ENCODE data around the gene TNPO3. TPM values are rescaled to one million over a fixed set of nuclear protein-coding genes. Genes with fewer than 3 reads are reported as not detected.

TNPO3 gene
- total and polyA plus RNA-seq, 2 of the 4 experiments (the other 2 are of a cell fraction) = 24.2 to 77.2 TPM

DNA sequence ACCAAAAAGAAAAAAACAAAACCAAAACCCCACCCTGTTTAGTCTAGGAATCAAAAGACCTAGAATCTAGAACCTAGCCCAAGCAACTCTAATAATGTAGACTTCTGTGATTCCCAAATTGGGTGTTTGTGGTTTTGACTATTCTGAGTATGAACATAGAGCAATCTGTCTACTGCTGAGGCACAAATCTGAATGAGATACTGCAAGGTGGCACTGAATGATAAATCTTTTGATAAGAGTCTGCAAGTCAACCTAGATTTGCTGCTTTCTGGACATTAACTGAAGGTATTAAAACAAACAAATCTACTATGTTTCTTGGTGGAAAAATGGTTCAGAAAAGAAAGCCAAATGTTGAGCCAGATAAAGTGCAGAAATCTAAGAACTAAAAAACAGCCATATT is 66.5 kb downstream of the TNPO3 start:
- no peaks in the 10 kb centered on the region for H3K27me3 ChIP-seq (ENCODE audit: control insufficient read depth, insufficient read depth, low read length)
- no peaks in the 10 kb centered on the region for H3K9me3 ChIP-seq (ENCODE audit: control insufficient read depth, insufficient read depth, low read length)
- no peaks in the 10 kb centered on the region for H3K4me1 ChIP-seq (ENCODE audit: control insufficient read depth, insufficient read depth, low read length)
- H4K5ac ChIP-seq (ENCODE audit: low read depth, low read length) = no peak overlapping the region
- ChIA-PET POLR2A (ENCODE audit: unreplicated experiment) (no interaction called here), CTCF (no interaction called here)
- H2AK9ac ChIP-seq (replicated peaks; ENCODE audit: low read depth, low read length, poor library complexity) = no peak overlapping the region
- peaks cover 19% of the 10 kb centered on the region for H3K36me3 ChIP-seq (ENCODE audit: control insufficient read depth, insufficient read depth, low read length)
- no peak overlapping the region for H3K4me3 ChIP-seq (ENCODE audit: insufficient read depth, low read depth, low read length)
- TF ChIP-seq BHLHE40 (IDR thresholded peaks at IDR 0.05; ENCODE audit: low read depth, low read length) = no peak
- no peak for TF ChIP-seq MXI1 (IDR thresholded peaks at IDR 0.05; ENCODE audit: borderline replicate concordance, low read depth, low read length)
- no peak for TF ChIP-seq MAZ (IDR thresholded peaks at IDR 0.05; ENCODE audit: borderline replicate concordance, low read depth, low read length)
- TF ChIP-seq, protein P1, sequence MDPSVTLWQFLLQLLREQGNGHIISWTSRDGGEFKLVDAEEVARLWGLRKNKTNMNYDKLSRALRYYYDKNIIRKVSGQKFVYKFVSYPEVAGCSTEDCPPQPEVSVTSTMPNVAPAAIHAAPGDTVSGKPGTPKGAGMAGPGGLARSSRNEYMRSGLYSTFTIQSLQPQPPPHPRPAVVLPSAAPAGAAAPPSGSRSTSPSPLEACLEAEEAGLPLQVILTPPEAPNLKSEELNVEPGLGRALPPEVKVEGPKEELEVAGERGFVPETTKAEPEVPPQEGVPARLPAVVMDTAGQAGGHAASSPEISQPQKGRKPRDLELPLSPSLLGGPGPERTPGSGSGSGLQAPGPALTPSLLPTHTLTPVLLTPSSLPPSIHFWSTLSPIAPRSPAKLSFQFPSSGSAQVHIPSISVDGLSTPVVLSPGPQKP (IDR thresholded peaks at IDR 0.05; ENCODE audit: borderline replicate concordance, low read depth, low read length) = no peak
- TF ChIP-seq MAFK (IDR thresholded peaks at IDR 0.05; ENCODE audit: low read depth, low read length) = no peak
- TF ChIP-seq, protein P2, sequence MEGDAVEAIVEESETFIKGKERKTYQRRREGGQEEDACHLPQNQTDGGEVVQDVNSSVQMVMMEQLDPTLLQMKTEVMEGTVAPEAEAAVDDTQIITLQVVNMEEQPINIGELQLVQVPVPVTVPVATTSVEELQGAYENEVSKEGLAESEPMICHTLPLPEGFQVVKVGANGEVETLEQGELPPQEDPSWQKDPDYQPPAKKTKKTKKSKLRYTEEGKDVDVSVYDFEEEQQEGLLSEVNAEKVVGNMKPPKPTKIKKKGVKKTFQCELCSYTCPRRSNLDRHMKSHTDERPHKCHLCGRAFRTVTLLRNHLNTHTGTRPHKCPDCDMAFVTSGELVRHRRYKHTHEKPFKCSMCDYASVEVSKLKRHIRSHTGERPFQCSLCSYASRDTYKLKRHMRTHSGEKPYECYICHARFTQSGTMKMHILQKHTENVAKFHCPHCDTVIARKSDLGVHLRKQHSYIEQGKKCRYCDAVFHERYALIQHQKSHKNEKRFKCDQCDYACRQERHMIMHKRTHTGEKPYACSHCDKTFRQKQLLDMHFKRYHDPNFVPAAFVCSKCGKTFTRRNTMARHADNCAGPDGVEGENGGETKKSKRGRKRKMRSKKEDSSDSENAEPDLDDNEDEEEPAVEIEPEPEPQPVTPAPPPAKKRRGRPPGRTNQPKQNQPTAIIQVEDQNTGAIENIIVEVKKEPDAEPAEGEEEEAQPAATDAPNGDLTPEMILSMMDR (conservative IDR thresholded peaks at IDR 0.05; ENCODE audit: low read depth, low read length) = no peak
- TF ChIP-seq SMC3 (IDR thresholded peaks at IDR 0.05; ENCODE audit: low read depth, low read length) = no peak
- TF ChIP-seq CEBPB (IDR thresholded peaks at IDR 0.05; ENCODE audit: low read depth, low read length) = no peak
- TF ChIP-seq POLR2A (IDR thresholded peaks at IDR 0.05; ENCODE audit: low read depth, low read length) = no peak
- no peak for TF ChIP-seq FOS (IDR thresholded peaks at IDR 0.05; ENCODE audit: low read depth, low read length)
- TF ChIP-seq RCOR1 (IDR thresholded peaks at IDR 0.05; ENCODE audit: insufficient replicate concordance, low read length) = no peak
- TF ChIP-seq RAD21 (IDR thresholded peaks at IDR 0.05; ENCODE audit: low read length) = no peak
- TF ChIP-seq USF2 (IDR thresholded peaks at IDR 0.05; ENCODE audit: low read depth, low read length) = no peak
- no peak for TF ChIP-seq CHD1 (IDR thresholded peaks at IDR 0.05; ENCODE audit: low read depth, low read length)
- no peak for TF ChIP-seq RFX5 (IDR thresholded peaks at IDR 0.05; ENCODE audit: low read depth, low read length)
- no peak for TF ChIP-seq NFE2L2 (IDR thresholded peaks at IDR 0.05; ENCODE audit: low read depth, low read length)
- H4K20me1 ChIP-seq (ENCODE audit: insufficient read depth, low read length) = no peaks in the 10 kb centered on the region
- in situ Hi-C loops (cut with MboI; ENCODE audit: low sequenced_read_pairs) = no loop called here
- no peak overlapping the region for H3K56ac ChIP-seq (ENCODE audit: extremely low read depth, insufficient read depth, low read length)
- no peak overlapping the region for H2BK20ac ChIP-seq (ENCODE audit: low read depth, low read length)
- H3K9me1 ChIP-seq (ENCODE audit: insufficient read depth, low read length) = no peaks in the 10 kb centered on the region
- no peak overlapping the region for H3K27ac ChIP-seq (ENCODE audit: insufficient read depth, low read length)
- H2BK15ac ChIP-seq (ENCODE audit: low read depth, low read length) = no peak overlapping the region
- no peak overlapping the region for H4K8ac ChIP-seq (ENCODE audit: low read depth in 2 of 2, low read length in 2 of 2)
- no peak overlapping the region for H3K4me2 ChIP-seq (ENCODE audit: low read depth, low read length)
- H4K91ac ChIP-seq (ENCODE audit: insufficient read depth, low read depth, low read length) = no peak overlapping the region
- no TSS peak for BruUV-seq (replicated peaks)
- H3K23ac ChIP-seq (ENCODE audit: low read depth, low read length) = no peak overlapping the region
- H3K4ac ChIP-seq (ENCODE audit: low read depth, low read length) = no peak overlapping the region
- DNase-seq (no peak), ATAC-seq (ENCODE audit: low read depth) (no peak)
- no peak overlapping the region for H2BK120ac ChIP-seq (ENCODE audit: low read depth, low read length)
- intact Hi-C loops (cut with micrococcal nuclease) = no loop called here
- no peak overlapping the region for H2AK5ac ChIP-seq (ENCODE audit: low read depth, low read length)
- no peak overlapping the region for H3K18ac ChIP-seq (ENCODE audit: low read depth, low read length)
- H3K79me1 ChIP-seq (ENCODE audit: low read depth in 1 of 2, low read length in 2 of 2) = no peaks in the 10 kb centered on the region; a peak in 1 of 4 replicates
- no peak overlapping the region for H3K9ac ChIP-seq (ENCODE audit: low read depth, low read length)
- dilution Hi-C loops (cut with HindIII; ENCODE audit: low sequenced_read_pairs, unreplicated experiment) = no loop called here
- H3K14ac ChIP-seq (replicated peaks; ENCODE audit: low read depth, low read length) = no peak overlapping the region
- no peak overlapping the region for H2AFZ ChIP-seq (replicated peaks; ENCODE audit: low read length, poor library complexity)
- H2BK5ac ChIP-seq (ENCODE audit: low read depth, low read length, poor library complexity, severe bottlenecking) = no peak overlapping the region
